HG02981 (cell line): Measurements from ENCODE around the gene PRPF40B.

Experiments
- ATAC-seq: cut with Tn5 transposase; IDR thresholded peaks from one replicate; pipeline ENCODE4 v1.9.1; 2021; ENCODE audit warnings: mild to moderate bottlenecking, moderate library complexity; ENCODE audit not compliant: unreplicated experiment

Gene PRPF40B

DNA sequence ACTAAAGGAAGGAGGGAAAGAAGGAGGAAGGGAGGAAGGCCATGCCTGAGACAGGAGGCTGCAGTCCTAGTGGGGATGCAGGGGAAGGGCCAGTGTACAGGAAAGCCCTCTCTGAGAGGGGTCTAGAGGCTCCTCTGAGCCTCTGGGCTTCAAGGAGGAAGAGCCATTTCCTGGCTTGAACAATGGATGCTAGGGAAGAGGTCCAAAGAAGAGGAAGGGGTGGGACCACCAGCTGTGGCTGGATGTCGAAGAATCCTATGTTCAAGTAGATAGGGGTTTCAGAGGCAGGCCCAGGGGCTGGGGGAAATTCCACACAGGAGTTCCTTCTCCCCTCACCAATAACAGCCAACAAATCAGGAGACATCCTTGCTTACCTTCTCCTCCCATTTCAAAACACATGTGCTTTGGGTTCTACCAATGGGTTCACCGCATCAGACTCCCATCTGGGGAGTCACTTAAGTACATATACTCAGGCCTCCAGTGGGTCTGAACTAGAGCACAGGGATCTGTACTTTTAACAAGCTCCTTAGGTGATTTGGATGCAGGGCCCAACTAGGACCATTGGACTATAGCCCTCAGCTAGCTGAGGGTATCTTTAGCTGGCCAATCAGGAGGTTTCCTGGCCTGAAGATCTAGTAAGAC, 32.4 kb downstream of the PRPF40B start:
- no peak for ATAC-seq

- ATAC-seq = no peak
Measured at GRCh38 chr12:49658276-49658675, 34.9 kb downstream of the PRPF40B start.

- no peak for ATAC-seq
Measured at GRCh38 chr12:49659753-49660152, 36.4 kb downstream of the PRPF40B start.

DNA sequence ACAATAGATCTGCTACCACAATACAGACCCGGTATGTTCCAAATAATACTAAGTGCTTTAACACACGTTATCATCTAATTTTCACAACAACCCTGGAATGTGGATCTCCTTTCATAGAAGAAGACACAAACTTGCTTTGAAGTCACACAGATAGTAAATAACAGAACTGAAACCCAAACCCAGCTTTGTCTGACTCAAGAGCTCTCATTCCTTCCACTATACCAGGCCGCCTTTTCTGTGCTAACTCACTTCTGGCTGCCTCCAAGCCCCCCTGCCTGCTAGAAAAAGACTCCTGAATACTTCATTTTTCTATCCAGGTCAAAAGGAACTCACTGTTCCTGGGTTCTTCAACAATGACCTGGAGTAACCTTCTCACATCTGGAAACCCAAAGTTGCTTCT, 37.8 kb downstream of the PRPF40B start:
- ATAC-seq = no peak

DNA sequence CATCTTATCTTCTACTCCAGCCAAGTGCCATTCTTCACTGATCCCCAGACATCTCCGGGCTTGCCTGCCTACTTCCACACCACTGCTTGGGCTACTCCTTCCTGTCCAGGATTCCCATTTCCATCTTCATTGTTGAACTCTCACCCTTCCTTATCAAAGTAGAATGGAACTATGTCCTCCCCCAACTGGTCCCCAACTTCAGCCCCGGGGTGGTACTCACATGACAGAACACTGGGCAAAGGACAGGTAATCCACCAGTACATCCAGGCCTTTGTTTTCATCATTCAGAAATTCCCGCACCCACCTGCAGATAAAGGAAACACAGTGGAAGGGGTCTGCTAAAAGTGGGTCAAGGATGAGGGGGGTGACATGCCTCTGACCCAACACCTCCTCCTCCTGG, 38.4 kb downstream of the PRPF40B start:
- ATAC-seq = no peak

GRCh38 chr12:49662998-49663843, 39.9 kb downstream of the PRPF40B start:
- peak; percentile 57 for ATAC-seq

- ATAC-seq = no peak
Measured at GRCh38 chr12:49664167-49664566, 40.8 kb downstream of the PRPF40B start.

GRCh38 chr12:49664591-49665239, 41.4 kb downstream of the PRPF40B start:
- ATAC-seq = peak; percentile 61

DNA sequence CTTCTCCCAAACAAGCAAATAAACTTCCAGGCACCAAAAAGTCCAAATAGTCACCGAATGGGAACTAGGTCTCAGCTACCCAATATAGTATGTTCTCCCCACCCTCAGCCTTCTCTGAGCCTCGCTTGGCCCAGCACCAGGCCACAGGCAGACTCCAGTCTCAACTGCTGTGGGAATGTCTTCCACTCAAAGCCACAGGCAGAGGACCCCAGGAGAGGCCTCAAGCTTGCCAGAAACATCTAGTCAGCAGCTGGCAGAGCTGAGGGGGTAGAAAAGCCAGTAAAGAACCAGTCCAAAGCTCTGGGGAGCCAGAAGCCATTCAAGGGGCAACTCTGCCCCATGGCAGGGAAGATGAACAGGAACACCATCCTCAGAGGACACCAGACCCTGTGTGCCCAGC, 42.0 kb downstream of the PRPF40B start:
- ATAC-seq = no peak

- no peak for ATAC-seq
Measured at GRCh38 chr12:49666176-49666575, 42.8 kb downstream of the PRPF40B start.

- ATAC-seq = no peak
Measured at GRCh38 chr12:49667325-49668090, 44.1 kb downstream of the PRPF40B start.

DNA sequence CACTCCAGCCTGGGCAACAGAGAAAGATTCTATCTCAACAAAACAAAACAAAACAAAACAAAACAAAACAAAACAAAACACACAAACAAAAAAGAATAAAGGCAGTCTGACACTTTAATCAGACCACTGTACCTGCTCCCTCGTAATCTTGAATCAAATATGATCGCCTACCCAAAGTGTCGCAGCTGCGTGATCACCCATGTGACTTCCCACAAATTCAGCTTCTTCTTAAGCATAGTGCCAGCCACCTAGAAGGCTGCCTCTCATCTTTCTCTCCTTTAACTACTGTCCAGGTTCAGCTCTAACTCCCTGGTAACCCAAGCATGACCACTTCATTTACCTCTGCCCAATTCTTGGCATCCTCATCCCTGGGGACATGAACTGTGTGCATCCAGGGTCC, 46.4 kb downstream of the PRPF40B start:
- no peak for ATAC-seq

DNA sequence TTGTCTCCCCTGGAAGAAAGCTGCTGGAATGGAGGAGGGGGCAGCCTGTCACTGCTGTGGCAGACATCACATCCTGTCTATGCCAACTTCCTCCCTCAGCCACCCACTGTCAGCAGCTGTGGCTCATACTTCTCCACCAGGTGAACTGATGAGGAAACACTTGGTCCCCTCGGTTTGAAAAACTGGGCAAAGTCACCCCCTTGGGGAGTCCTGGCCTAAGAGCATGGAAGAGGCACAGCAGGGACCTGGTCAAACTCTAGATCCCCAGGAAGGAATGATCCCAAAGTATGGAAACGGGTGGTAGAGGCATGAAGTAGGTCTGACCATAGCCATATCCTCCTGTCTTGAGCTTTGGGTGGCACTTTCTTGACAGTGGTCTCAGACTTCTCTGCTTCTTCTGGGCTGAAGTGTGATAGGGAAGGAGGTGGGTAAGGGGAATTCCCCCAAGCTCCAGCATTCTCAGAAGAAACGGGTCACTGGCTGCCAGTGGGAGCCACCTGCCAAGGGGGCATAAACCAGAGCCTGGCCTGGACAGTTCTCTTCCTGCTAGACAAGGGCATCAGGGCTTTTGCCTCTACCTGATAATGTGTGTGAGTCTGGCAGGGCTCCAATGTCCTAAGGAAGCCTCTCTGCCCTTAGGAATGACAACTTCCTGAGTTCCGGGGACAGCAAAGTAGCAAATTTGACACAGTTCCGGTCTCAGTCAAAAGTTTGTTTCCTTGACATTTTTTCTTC, 47.8 kb downstream of the PRPF40B start:
- ATAC-seq = no peak

DNA sequence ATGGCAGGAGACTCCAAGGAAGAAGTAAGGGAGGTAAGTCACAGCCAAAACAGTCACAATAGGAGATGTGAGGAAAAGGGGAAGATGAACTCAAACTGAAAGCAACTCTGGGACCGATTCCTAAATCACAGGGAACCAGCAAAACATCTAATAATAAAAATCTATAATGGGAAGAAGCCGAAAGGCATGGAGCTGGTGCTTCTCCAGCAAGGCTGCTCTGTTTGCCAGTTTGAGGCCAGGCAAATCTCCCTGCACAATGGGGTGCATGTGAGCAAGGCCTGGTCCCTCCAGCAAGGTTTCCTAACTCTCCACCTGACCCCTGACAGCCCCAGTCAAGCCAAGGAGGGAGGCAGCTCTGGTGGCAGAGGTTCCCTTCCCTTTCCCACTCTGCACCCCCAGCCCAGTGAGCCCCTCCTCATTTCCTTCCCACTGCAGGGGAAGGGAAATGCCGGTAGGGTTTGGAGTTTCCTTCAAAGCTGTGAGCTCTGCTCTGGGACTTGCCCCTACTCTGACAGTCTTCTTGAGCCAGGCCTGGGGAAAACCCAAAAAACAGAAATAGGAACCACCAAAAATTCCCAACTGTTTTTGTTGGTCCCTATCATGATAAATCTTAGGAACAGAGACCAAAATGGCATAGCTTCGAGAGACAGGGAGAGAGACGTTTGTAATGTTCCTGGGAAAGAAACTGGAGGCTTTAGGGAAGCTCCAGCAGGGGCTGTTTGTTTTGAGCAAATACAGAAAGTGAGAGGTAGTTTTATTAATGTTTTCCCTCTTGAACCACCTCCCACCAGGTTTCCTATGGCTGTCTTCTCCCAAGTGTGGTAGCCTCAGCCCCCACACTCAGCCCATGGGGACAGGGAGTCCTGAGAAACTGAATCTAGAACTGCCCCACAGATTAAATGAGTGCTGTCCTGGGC, 49.2 kb downstream of the PRPF40B start:
- no peak for ATAC-seq

DNA sequence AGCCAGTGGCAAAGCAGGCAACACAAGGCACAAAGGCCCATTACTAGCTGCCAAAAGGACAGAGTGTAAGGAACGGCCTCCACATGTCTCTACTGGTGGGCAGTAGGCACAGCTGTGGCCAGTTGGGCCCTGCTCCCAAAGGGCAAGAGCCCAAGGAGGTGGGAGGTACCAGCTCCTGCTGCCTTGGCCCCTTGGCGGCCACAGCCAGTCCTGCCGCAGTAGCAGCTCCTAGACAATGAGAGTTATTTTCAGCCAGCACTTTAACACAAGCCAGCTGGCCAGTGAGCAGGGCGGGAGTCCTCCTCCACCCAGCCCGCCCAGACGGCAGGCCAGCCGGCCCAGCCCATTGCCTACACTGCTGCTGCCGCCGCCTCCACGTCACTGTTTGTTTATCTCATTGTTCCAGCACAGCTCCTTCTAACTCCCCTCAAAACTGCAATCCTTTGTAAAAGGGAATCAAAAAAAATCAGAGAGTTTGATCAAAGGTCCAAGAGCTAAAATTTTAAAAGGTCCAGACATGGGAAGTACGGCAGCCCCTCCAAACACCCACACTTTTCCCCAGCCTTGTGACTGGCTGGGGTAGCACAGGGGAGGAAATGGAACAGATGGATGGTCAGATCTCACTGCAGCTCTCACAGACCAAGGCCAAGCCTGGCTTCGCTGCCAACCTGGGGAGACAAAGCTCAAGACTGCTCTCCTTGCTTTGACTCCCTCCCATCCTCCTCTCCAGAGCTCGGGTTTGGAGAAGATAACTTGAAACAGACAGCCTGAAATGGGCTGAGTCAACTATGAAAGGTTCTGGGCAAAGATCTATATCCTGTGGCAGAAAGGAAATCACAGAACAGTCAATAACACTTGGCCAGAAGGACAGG, 50.3 kb downstream of the PRPF40B start:
- ATAC-seq = no peak

- no peak for ATAC-seq
Measured at GRCh38 chr12:49674318-49674981, 51.1 kb downstream of the PRPF40B start.

DNA sequence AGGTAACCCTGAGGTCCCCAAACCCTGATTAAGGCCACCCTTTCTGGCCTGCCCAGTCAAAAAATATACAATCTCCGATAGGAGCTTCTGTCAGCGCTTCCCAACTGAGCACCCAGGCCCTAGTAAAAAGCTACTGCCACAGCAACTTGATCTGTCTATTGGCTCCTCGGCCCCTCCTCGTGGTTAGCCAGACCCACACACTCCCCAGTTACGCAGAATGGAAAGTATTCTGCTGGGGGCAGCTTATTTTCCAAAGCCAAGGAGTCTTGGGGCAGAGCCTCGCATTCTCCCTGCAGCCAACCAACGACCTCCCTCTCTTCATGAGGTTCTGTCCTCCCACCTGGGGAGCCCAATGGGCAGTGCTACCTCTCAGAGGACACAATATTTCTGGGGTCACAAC, 51.8 kb downstream of the PRPF40B start:
- no peak for ATAC-seq

- no peak for ATAC-seq
Measured at GRCh38 chr12:49678711-49679110, 55.4 kb downstream of the PRPF40B start.
